Measurements from ENCODE around the gene RAB28. TPM values are rescaled to one million over a fixed set of nuclear protein-coding genes. Genes with fewer than 3 reads are reported as not detected.

RAB28 gene
- total RNA-seq, 4 donors from 2014 or later = 7.2 to 14.9 (median 13.1) TPM

DNA sequence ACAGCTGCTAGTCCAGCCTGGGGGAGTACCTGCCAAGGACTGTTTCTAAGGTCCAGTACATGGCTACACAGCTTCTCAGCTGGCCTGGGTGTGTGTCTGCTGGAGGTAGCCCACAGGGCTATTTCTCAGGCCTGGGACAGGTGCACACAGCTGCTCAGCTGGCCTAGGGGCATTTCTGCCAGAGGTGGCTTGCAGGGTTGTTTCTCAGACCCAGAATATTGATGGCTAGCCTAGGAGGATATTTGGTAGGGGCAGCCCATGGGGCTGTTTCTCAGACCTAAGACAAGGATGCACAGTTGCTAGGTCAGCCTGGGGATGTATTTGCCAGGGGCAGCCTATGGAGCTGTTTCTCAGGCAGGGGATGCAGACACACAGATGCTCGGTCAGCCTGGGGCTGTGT lies 29.4 kb downstream of the RAB28 start:
- no peak for DNase-seq (ENCODE audit: low spot score in 2 of 2)
- no peak overlapping the region for H3K4me3 ChIP-seq (ENCODE audit: low read depth, poor library complexity, severe bottlenecking)
- TF ChIP-seq, protein P1, sequence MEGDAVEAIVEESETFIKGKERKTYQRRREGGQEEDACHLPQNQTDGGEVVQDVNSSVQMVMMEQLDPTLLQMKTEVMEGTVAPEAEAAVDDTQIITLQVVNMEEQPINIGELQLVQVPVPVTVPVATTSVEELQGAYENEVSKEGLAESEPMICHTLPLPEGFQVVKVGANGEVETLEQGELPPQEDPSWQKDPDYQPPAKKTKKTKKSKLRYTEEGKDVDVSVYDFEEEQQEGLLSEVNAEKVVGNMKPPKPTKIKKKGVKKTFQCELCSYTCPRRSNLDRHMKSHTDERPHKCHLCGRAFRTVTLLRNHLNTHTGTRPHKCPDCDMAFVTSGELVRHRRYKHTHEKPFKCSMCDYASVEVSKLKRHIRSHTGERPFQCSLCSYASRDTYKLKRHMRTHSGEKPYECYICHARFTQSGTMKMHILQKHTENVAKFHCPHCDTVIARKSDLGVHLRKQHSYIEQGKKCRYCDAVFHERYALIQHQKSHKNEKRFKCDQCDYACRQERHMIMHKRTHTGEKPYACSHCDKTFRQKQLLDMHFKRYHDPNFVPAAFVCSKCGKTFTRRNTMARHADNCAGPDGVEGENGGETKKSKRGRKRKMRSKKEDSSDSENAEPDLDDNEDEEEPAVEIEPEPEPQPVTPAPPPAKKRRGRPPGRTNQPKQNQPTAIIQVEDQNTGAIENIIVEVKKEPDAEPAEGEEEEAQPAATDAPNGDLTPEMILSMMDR (IDR thresholded peaks at IDR 0.05) = no peak
- TF ChIP-seq POLR2A (IDR thresholded peaks at IDR 0.05) = no peak
- intact Hi-C loops (cut with DNase I; ENCODE audit: low total_unique reads) = no loop called here
- WGBS, 2 donors = 100% methylated on average over 1 of the region's 1 CpG

DNA sequence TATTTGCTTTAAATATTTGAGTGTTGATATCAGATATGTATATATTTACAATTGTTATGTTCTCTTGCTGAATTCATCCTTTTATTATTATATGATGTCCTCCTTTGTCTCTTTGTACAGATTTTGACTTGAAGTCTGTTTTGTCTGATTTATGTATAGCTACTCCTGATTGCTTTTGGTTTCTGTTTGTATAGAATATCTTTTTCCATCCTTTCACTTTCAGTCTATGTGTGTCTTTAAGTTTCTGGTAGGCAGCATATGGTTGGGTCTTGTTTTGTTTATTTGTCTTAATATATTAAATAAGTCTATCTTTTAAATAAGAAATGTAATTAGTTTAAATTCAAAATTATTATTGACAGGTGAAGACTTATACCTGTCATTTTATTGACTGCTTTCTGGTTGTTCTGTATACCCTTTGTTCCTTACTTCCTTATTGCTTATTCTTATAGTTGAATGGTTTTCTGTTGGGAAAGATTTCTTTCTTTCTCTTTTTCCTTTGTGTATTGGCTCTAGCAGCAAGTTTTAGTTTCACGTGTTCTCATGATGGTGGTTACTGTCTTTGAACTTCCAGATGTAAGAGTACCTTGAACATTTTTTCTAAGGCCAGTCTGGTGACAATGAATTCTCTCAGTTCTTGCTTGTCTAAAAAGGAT lies 31.1 kb downstream of the RAB28 start:
- no peak overlapping the region for H3K4me3 ChIP-seq (ENCODE audit: low read depth, poor library complexity, severe bottlenecking)
- intact Hi-C loops (cut with DNase I; ENCODE audit: low total_unique reads) = no loop called here
- TF ChIP-seq, protein P1 (IDR thresholded peaks at IDR 0.05) = no peak
- no peak for TF ChIP-seq POLR2A (IDR thresholded peaks at IDR 0.05)
- WGBS, 2 donors = 86 to 97% methylated on average over 1 of the region's 1 CpG
- DNase-seq (ENCODE audit: low spot score in 2 of 2) = no peak

DNA sequence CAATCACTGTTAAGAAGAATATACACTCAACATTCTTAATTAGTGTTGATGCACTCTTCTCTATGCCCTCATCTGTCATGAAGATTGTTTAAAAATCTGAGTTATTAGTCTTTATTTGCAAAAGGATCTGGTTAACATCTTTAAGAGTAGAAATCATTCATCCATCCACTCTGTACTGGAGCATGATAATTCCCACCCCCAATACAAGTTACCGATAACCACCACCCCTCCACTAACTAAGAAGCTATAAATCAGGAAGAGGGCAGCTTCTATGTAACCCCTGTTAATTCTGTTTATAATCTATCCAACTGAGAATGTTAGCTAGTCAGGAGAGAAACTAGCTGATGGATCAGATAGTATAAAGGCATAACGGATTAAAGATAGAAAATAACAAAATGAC lies 34.5 kb downstream of the RAB28 start:
- no peak for DNase-seq (ENCODE audit: low spot score in 2 of 2)
- H3K4me3 ChIP-seq (ENCODE audit: low read depth, poor library complexity, severe bottlenecking) = no peak overlapping the region
- intact Hi-C loops (cut with DNase I; ENCODE audit: low total_unique reads) = no loop called here
- WGBS, 2 donors = 83 to 86% methylated on average over 2 of the region's 2 CpGs
- no peak for TF ChIP-seq POLR2A (IDR thresholded peaks at IDR 0.05)
- TF ChIP-seq, protein P1 (IDR thresholded peaks at IDR 0.05) = no peak

DNA sequence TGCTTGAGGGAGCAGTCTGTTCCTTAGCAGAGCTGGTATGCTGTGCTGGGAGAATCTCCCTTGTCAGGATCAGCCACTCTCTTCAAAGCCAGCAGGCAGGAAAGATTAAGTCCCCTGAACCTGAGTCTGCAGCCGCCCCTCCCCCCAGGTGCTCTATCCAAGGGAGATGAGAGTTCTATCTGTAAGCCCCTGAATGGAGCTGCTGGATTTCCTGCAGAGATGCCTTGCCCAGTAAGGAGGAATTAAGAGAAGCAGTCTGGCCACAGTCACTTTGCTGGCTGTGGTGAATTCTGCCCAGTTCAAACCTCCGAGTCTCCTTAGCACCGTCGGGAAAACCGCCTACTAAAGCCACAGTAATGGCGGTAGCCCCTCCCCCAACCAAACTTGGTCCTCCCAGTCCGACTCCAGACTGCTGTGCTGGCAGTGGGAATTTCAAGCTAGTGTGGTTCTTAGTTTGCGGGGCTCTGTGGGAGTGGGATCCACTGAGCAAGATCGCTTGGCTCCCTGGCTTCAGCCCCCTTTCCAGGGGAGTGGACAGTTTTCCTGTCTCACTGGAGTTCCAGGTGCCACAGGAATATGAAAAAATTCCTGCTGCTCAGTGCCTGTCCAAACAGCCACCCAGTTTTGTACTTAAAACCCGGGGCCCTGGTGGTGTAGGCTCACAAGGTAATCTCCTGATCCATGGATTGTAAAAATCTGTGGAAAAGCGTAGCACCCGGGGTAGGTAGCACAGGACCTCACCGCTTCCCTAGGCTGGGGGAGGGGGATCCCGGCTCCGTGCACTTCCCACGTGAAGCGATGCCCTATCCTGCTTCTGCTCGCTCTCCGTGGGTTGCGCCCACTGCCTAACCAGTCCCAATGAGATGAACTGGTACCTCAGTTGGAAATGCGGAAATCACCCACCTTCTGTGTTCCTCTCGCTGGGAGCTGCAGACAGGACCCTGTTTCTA lies 38.0 kb downstream of the RAB28 start:
- WGBS, 2 donors = 86 to 89% methylated on average over 22 of the region's 22 CpGs
- no peak for TF ChIP-seq POLR2A (IDR thresholded peaks at IDR 0.05)
- TF ChIP-seq, protein P1 (IDR thresholded peaks at IDR 0.05) = no peak
- DNase-seq (ENCODE audit: low spot score in 2 of 2) = no peak
- intact Hi-C loops (cut with DNase I; ENCODE audit: low total_unique reads) = no loop called here
- no peak overlapping the region for H3K4me3 ChIP-seq (ENCODE audit: low read depth, poor library complexity, severe bottlenecking)

DNA sequence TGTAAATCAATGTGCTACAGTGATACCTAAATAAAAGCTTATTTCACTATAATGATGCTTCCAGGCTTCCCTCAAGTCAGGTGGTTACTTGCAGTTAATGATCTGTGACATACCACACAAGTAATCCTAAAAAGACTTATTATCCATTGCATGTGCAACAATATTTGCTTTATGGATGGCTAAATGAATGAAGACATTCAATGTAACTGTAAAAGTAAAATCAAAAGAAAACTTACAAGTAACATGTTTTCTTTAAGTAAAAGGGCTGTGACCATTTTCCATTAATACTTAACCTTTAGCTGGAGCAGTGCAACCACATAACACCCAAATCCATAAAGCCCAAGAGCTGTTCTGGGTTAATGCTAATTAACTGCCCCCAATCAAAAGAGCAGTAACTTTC lies 42.6 kb downstream of the RAB28 start:
- DNase-seq (ENCODE audit: low spot score in 2 of 2) = no peak
- intact Hi-C loops (cut with DNase I; ENCODE audit: low total_unique reads) = no loop called here
- H3K4me3 ChIP-seq (ENCODE audit: low read depth, poor library complexity, severe bottlenecking) = no peak overlapping the region
- no peak for TF ChIP-seq POLR2A (IDR thresholded peaks at IDR 0.05)
- TF ChIP-seq, protein P1 (IDR thresholded peaks at IDR 0.05) = no peak

Data from lower leg skin (tissue), 4 donors.